NOMO-1 treated with dmso at 0.1 percent for 144 hours (cell line): Measurements from ENCODE around the gene GYG2.
"Not testable (repeated sequence)": the region's sequence is repeated elsewhere in the genome, so short reads cannot be mapped to it uniquely, and the experiment has no call there.

Experiments used
- DNase-seq: peaks from one replicate; lab custom pipeline; 2025; ENCODE audit not compliant: unreplicated experiment; lab: John Stamatoyannopoulos, UW

Gene GYG2

GRCh38 chrX:2867206-2867605, 38.5 kb downstream of the GYG2 start:
- DNase-seq: no peak

- no peak for DNase-seq
Observed at GRCh38 chrX:2870650-2871049, 41.9 kb downstream of the GYG2 start.

DNA sequence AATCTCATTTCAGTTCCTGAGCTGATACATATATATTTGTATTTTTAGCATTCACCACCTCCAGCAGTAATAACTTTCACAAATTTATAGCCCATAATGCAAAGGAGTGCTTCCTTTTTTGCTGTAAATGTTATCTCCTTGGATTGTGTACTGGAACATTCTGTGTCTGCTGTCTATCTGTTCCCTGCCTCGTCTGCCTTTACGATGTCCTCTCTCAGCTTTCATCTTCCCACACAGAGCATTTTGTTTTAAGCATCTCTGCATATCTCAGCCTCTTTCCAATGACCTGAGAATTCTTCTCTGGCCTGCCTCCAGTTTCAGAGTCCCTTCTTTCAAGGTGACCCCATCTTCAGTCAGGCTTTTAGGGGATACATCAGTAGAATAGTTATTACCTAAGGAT, 43.1 kb downstream of the GYG2 start:
- no peak for DNase-seq

GRCh38 chrX:2872671-2873277, 44.0 kb downstream of the GYG2 start:
- no peak for DNase-seq

DNA sequence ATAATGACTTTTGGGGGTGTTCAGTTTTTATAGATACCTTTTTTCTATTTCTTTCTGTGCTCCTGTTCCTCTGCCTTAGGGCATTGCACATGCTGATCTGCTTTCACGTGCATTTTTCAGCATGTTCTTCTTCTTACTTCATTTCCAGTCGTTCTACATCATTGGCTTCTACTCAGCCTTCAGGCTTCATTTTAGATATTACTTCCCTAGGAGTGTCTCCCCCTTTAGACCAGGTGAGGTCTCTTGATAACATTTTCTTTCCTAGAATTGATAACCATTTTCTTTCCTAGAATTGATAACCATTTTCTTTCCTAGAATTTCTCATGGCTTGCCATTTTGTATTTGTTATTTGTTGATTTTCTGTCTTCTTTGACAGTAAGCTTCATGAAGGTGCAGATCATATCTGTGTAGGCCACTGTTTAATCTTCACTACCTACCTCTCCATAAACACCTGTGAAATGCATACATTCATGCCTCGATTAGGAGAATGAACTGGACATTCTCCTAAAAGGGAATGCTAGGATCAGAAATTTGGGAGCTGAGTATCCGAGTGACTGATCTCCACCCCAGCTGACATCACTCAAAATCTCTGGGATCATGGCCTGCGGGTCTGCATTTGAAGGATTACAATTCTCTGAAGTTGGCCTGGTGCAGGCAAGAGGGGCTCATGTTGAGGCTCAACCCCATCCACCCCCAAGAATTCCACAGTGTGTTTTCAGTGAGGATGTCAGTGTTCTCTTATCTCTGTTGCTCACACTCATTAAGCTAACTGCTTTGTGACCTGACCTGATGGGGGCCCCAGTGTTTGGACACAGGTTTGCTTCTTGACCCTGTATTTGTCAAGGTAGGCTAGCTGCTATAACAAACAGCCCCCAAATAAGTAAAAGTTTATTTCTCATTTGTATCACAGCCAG, 45.7 kb downstream of the GYG2 start:
- DNase-seq: no peak

- no peak for DNase-seq
Observed at GRCh38 chrX:2875136-2875481, 46.4 kb downstream of the GYG2 start.

DNA sequence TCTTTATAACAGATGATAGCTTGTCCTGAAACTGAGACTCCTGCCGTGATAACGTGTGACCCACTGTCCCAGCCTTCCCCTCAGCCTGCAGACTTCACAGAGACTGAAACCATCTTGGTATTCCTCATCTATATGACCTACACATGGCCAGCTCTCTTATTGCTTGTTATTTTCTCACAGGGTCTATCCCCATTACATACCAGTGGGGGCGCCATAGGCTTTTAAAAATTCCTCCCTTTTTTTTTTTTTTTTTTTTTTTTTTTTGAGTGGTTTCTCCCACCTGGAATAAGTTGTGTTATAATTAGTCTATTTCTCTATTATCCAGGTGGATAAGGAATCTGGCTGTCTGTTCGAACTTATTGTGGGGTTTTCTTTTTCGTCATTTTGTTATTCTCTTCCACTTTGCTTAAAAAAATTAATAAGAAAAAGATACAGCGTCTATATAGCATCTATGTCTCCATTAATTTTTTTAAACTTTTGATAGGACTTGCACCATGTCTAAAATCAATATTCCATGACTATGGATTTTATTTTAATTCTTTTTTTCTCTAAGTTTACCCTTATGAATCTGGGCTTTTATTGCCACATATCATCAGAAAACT, 47.2 kb downstream of the GYG2 start:
- no peak for DNase-seq

DNA sequence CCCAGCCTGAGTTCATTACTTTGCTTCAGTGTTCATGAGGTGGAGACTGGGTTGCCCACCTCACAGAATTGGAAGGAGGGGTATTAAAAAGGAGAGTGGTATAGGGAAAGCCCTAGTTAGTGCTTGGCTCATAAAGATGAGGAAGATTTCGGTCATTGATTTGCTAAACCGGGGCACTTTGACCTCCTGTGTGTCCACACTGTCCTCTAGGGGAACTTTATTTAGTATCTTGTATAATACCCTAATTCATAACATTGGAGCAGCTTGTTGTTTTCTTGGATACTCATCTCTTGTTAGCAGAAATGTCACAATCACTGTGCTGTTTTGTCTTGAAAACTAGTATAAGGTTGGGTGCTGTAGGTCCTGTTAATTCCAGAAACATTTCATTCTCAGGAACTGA, 49.8 kb downstream of the GYG2 start:
- DNase-seq: no peak

GRCh38 chrX:2879670-2880069, 50.9 kb downstream of the GYG2 start:
- no peak for DNase-seq

- no peak for DNase-seq
Observed at GRCh38 chrX:2883770-2884169, 55.0 kb downstream of the GYG2 start.

DNA sequence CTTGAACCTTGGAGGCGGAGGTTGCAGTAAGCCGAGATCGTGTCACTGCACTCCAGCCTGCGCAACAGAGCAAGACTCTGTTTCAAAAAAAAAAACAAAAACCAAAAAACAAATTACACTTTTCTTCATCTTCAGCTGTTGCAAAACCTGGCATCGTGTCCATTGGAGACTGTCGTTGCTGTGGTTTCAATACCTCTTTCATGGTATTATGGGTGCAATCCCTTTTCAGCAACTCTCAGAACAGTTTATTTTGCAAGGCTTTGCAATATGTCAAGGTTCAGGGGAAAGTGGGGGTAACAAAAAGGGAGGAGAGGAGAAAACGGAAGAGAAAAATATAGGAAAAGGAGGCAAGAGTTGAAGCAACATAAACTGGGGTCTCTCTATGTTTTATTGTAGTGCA, 59.6 kb downstream of the GYG2 start:
- peak; percentile 79 for DNase-seq

GRCh38 chrX:2889045-2889605, 60.4 kb downstream of the GYG2 start:
- no peak for DNase-seq

- not testable (repeated sequence) for DNase-seq
Observed at GRCh38 chrX:2889706-2890490, 61.2 kb downstream of the GYG2 start.

GRCh38 chrX:2890536-2891460, 62.1 kb downstream of the GYG2 start:
- not testable (repeated sequence) for DNase-seq

GRCh38 chrX:2892816-2893215, 64.1 kb downstream of the GYG2 start:
- DNase-seq: no peak

GRCh38 chrX:2894885-2895292, 66.2 kb downstream of the GYG2 start:
- DNase-seq: peak; percentile 72

DNA sequence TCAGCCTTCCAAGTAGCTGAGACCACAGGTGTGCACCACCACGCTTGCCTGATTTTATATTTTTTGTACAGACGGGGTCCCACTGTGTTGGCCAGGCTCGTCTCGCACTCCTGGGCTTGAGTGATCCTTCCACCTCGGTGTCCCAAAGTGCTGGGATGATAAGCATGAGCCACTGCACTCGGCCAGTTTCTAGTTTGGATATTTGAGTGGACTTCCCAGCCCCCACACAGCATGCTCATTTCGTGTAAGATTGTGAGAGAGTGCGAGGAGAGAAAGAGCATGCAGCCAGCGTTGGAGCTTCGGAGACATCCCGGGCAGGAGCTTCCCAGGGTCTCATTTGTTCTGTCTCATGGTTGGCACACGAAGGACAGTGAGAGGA, 68.6 kb downstream of the GYG2 start:
- DNase-seq: no peak

GRCh38 chrX:2897690-2898623, 69.2 kb downstream of the GYG2 start:
- DNase-seq: peak; percentile 69
